HG02759 (cell line): Measurements from ENCODE around the gene PCED1B.
"Not testable (repeated sequence)": the region's sequence is repeated elsewhere in the genome, so short reads cannot be mapped to it uniquely, and the experiment has no call there.

ENCODE experiments used
- ATAC-seq: cut with Tn5 transposase; IDR thresholded peaks from one replicate; pipeline ENCODE4 v1.9.1; 2021; ENCODE audit warnings: mild to moderate bottlenecking, moderate library complexity; ENCODE audit not compliant: unreplicated experiment

PCED1B gene

GRCh38 chr12:47160316-47161244 is 81.2 kb downstream of the PCED1B start:
- no peak for ATAC-seq

DNA sequence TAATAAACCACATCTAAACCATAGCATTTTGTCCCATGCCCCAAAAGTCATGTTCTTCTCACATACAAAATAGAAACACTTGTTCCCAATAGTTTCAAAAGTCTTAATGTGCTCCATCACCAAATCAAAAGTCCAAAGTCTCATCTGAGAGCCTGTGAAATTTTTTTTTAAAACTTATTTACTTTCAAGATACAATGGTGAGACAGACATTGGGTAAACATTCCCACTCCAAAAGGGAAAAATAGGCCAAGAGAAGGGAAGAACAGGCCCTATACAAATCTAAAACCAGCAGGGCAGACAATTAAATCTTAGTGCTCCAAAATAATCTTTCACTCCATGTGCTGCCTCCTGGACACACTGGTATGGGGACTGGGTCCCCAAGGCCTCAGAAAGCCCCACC is 84.7 kb downstream of the PCED1B start:
- no peak for ATAC-seq

DNA sequence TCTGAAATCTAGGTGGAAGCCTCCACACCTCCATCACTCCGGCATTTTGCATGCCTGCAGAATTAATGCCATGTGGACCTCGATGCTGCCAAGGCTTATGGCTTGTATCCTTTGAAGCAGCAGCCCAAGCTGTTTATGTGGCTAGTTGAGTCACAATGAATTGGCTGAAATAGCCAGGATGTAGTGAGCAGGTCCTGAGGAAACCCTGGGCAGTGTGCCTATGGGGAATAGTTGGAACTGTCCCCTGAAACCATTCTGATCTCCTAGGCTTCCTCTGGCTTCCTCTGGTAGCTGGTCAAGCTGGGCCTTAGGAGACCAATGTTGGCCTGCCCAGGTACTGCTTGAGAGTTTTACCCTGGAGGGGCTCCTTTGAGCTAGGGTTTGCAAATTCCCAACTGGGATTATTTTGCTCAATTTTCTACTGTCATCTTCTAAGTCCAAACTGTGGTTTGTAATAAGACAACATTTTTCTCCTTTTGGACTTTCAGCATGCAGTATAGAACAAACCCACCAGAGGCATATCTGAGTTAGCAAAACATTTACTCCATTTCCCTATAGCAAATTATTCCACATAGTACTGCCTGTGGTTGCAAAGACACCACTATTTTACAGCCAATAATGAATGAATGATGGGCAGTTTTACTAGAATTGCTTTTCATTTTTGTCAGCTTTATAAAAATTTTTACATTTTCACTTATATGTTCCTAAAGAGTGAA is 85.5 kb downstream of the PCED1B start:
- ATAC-seq: no peak

GRCh38 chr12:47165934-47166333 is 86.5 kb downstream of the PCED1B start:
- no peak for ATAC-seq

- no peak for ATAC-seq
Observed at GRCh38 chr12:47166365-47166764, 86.9 kb downstream of the PCED1B start.

- not testable (repeated sequence) for ATAC-seq
Observed at GRCh38 chr12:47170281-47170680, 90.9 kb downstream of the PCED1B start.

- no peak for ATAC-seq
Observed at GRCh38 chr12:47178014-47178413, 98.6 kb downstream of the PCED1B start.

- not testable (repeated sequence) for ATAC-seq
Observed at GRCh38 chr12:47182164-47182938, 102.9 kb downstream of the PCED1B start.

GRCh38 chr12:47184229-47184628 is 104.8 kb downstream of the PCED1B start:
- ATAC-seq: no peak

GRCh38 chr12:47184813-47185212 is 105.4 kb downstream of the PCED1B start:
- ATAC-seq: no peak

GRCh38 chr12:47186246-47186645 is 106.8 kb downstream of the PCED1B start:
- no peak for ATAC-seq

DNA sequence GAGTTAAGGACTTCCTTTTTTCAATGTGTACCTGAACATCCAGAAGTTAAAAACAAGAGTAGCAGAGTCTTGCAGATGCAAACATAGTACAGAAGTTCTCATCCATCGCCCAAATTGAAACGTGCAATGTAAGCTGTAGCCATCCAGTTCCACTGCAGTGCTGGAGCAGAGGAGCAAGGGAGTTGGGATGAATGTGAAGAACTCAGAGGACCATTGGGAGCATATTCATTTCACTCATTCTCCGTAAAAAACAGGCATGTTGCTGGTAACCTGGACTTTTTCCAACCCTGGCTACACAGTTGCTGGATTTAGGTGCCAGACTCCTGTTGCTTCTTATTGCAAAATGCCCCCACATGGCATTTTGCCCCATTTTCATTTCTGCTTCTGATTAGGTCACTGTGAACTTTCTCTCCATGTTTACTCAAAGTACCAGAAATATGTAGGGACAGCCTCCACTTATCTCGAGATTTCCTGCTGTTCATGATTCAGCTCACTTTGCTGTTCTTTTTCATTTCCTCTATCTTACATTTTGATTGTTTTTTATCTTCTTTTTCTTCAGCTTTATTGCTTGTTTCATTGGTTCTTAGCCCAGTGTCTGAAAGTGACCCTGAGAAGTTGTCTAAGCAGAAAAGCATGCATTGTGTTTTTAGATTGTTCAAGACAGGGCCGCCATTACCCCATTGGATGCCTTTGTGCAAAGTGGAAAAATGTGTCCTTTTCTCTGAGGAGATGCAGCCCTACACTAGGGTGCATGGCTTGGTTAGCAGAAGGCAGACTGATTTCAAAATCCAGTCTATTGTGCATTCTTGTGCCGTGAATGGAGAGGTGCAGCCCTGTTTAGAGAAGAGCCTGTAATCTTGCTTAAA is 109.4 kb downstream of the PCED1B start:
- ATAC-seq: no peak

DNA sequence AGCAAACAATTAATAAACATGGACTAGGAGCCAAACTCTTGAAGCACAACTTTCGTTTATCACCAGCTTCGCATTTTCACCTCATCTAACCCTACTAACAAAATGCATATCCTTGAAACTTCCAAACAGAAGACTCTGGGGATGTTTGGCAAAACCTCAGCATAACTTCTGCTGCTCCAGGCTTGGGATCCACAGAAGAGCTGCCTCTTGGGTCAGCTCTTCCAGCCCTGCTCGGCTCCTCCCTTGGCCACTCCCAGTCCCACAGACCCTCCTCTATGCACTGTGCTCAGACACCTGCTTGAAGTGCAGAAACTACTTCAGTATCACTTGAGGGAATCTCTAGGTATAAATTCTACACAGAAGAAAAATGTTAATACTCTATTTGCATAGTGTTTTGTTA is 110.3 kb downstream of the PCED1B start:
- ATAC-seq: no peak

DNA sequence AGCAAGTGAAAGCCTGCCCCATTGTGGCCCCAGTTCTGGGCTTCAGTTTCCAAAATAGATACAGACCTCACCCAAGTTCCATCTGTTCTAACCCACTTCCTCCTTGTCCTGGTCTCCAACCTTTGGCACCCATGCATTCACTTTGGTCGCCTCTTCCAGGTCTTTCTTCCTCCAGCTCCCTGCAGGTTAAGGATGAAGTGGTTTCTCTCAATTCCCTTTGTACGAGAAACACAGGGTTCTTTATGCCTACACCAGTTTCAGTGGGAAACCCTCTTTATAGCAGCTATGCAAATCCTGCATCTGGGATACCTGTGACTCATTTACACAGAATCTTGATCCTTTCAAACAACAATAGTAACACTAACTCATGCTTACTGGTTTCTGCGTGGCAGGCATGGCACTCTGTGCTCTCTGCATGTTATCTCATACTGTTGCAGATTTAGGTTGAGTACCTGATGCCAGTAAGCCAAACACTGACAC is 110.9 kb downstream of the PCED1B start:
- no peak for ATAC-seq

GRCh38 chr12:47190905-47191304 is 111.5 kb downstream of the PCED1B start:
- no peak for ATAC-seq

GRCh38 chr12:47192051-47192450 is 112.6 kb downstream of the PCED1B start:
- no peak for ATAC-seq

DNA sequence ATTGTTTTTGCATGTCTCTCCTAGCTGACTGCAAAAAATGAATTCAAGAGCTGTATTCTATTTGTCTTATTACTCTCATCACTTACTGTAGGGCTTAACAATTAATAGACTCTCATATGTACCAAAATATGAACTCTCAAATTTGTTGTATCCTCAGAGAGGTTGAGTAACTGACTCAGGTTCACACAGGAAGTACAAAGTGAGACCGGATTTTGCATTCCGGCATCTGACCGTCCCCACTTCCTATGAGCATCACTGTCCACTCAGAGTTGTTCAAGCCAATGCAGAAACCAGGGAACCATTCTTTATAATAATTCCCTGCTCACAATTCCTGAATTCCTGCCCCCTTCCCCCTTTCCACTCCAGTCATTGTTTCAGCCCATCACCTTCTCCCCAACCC is 113.6 kb downstream of the PCED1B start:
- ATAC-seq: no peak

GRCh38 chr12:47194501-47194900 is 115.1 kb downstream of the PCED1B start:
- no peak for ATAC-seq

DNA sequence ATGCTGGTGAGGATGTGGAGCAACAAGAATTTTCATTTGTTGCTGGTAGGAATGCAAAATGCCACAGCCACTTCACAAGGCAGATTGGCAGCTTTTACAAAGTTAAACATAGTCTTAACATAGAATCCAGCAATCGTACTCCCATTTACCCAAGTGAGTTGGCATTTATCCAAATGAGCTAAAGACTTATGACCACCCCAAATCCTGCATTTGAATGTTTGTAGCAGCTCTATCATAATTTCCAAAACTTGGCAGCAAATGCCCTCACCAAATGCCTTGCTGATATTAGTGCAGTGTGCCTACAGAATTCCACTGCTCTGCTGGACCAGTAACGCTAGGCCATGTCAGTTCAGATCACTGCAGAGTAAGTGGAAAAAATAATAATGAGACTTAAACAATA is 121.0 kb downstream of the PCED1B start:
- no peak for ATAC-seq

- not testable (repeated sequence) for ATAC-seq
Observed at GRCh38 chr12:47201190-47201589, 121.8 kb downstream of the PCED1B start.
